Activated CD4-positive, alpha-beta T cell treated with anti-CD3 and anti-CD28 coated beads for 4 hours (primary cell): Measurements from ENCODE around the gene FASTKD2.

ENCODE experiments used
- DNase-seq, 2 donors: peaks; one replicate each; pipeline ENCODE4 v3.0.0-alpha.2; 2020

FASTKD2 gene

DNA sequence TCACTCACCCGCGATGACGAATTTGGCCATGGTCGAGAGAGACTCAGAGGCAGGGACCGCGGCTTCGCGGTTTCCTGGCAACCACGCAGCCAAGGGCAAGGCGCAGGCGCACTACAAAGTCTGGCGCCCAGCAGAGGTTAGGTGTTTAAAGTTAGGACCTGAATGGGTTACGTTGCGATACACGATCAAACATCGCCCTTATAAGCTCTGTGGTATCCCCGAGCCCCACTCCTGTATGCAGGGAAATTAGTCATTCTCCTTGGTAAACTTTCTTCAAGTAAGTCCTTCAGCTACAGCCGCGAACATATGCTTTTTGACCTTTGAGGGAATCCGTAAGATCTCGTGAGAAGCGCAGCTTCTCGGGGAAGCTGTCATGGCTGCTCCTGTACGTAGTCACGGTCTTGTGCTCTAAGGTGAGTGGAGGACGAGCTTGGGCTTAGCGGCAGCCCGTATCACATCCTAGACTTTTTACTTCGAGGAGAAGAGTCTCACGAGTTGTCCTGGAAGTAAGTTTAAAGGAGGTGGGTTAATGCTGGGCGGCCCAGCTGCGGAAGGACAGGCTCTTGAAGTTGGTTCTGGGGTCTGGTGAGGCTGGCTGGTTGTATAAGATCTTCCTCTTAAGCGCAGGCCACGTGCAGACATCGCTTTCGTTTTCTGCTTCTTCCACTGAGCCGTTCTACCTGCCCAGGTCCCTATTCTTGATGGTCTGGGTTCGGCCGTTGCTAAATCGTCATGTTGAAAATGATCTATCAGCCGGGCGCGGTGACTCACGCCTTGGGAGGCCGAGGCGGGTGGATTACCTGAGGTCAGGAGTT is at the start of gene FASTKD2, which contains the start of gene MDH1B:
Gene FASTKD2 (plus strand): TSS at position 365 of the 815 bp plus-strand sequence. CDS start 1,088 bp downstream, outside the sequence.
Gene MDH1B (minus strand): TSS at position 87 of the 815 bp plus-strand sequence. CDS start 57 bp downstream, at position 30.
- DNase-seq = peak; percentile 79 to 82

DNA sequence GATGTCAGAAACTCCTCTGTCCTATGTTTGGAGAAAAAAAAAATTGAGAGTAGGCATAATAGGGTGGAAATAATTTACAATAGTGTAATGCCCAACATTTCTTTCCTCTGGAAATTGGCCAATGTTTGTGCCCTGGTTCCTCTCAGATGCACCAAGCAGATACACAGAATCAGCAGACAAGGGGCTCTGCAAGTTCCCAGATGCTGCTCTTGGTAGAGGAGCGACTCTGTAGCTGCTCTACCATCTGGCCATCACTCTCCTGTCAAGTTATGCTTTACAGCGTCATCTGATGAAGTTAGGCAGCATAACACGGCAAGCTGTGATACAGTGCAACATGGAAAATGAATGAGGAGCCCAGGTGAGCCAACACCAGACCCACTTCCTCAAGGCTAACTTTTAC is 48.8 kb upstream of the FASTKD2 start:
- no peak for DNase-seq

DNA sequence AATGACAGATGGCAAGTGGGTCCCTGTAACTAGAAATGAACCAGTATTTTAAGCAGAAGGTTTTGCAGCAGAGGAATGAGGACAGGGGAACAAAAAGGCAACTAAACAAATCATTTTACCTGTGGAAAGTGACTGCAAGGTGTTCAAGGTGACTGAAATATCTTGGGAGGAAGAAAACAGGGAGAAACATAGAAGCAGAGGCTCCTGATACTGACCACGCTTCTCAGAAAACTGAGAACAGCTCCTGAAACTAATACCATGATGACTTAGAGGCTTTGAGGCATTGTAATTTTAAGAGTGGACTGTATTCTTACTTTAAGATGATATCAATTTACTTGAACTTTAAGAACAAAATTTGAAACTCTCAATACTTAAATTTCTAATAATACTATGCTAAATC is 47.1 kb upstream of the FASTKD2 start, which contains the start of gene DYTN:
Gene DYTN (minus strand): TSS at position 101 of the 400 bp plus-strand sequence. CDS start 117 bp downstream, outside the sequence.
- DNase-seq = no peak

DNA sequence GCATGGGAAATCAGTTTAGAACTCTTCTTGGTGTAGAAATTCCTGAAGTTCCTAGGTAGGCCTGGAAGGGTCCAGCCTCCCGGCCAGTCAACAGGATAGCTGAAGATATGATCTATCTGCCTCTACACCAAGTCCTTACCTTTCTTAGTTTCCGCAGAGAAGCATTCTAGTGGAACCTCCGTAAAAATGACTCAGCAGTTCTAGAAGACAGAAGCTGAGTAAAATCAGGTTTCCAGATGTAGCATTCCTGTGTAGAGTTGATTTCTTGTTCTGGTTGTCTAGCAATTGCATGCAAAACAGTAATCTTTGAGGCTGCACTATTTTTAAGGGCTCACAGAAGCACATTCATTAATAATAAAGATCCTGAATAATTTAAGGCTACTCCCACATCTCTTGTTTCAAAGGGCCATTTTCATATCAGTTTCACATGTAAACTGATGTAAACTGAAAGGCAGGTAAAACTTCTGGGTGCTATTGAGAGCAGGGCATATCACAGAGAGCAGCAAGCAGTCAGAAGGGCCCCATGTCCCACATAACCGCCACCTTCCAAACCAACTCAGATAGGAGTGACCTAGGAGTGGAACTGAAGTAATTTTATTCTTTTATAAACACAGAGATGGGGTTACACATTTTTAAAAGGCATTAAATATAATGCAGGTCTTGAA is 44.0 kb upstream of the FASTKD2 start:
- DNase-seq = no peak

DNA sequence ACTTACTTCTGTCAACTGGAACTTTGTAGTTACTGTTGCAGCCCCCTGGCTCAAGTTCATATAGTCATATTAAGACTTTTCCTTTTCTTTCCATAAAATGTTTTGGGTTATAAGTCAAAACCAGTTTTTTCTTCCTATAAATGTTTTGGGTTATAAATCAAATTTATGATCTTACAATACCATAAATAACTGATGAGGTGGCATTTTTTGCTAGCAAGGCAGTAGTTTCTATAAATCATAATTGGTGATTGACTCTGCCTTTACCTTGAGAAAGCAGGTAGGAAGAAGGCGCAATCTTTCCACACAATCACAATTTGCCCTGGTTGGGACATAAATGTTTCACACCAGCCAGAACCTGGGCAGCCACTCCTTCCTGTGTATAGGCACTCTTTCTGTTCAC is 42.1 kb upstream of the FASTKD2 start:
- no peak for DNase-seq

DNA sequence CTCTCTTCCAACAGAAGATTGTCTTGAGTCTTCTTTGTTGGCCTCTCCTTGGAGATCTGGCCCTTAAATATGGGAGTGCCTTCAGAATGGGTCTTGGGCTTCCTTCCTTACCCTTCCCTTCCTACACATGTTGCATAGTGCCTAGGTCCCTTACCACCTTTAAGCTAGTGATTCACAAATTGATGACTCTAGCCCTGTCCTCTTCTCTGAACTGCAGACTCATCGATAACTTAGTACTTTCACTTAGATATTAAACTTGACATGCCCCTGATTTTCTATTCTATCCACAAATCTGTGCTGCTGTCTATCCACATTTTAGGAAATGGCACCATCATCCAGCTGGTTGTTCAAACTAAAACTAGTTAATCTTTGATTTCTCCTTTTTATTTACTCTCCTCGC is 38.1 kb upstream of the FASTKD2 start:
- no peak for DNase-seq

- DNase-seq = no peak
These were observed 36.9 kb upstream of the FASTKD2 start for GRCh38 chr2:206728277-206729199.

DNA sequence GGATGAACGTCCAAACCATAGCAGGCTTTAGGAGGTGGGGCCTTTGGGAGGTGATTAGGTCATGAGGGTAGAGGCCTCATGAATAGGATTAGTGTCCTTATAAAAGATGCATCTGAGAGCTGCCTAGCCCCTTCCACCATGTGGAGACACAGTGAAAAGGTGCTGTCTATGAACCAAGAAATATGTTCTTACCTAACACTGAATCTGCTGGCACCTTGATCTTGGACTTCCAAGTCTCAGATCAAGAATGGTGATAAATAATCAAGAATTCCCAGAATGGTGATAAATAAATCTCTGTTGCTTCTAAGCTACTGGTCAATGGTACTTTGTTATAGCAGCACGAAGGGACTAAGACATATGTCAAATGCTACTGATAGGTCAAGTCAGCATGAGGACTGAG is 32.1 kb upstream of the FASTKD2 start:
- DNase-seq = no peak

DNA sequence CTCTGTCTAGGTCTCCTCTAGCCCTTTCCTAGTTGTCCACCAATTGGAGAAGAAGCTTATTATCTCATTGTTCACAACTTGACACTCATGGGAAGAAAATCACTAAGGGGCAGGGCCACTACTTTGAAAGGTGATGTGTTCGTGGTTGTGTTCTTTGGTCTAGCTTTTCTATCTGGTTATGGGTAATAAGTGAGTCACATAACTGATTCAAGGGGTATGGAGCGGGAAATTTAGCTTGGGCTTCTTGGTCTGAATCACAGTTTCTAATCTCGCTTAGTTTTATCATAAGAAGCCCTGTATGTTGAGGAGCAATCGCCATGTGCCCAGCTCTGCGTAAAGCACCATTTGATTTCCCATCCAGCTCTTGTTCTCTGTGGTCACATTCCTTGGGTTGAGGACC is 28.5 kb upstream of the FASTKD2 start:
- no peak for DNase-seq

GRCh38 chr2:206739271-206739670 is 26.1 kb upstream of the FASTKD2 start:
- DNase-seq = no peak

DNA sequence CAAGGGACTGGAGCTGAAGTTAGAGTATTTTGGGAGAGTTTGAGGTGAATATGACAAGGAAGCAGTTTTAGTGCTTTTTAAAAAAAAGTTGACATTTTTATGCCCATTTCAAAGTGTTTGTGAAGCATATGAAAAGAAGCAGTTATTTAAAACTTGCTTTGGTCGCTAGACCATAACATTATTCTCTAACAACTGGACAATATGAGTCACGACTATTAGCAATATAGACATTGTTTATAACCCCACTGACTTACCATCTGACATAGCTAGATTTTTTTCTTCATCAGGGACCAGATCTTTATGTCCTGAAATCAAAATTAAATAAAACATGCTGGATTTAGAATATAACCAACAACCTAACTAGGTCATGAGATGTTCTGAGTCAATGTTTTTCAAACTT is 24.6 kb upstream of the FASTKD2 start:
- no peak for DNase-seq

DNA sequence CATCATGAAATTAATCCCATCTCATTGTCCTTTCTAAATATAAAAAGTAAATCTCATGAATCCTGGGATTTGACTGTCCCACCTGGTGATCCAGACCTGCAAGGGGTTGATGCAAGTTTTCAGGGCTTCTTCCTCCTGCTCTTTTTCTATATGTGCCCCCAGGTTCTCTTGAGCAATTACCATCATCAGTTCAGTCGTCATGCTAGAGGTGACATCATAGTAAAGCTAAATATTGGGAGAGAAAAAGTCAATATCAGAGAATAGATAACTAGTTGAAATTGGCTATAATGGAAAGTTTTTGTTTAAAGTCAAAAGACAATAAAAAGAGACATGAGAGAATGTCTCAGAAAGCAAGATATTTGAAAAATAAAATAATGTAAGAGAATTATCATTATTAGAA is 8.6 kb upstream of the FASTKD2 start:
- no peak for DNase-seq

DNA sequence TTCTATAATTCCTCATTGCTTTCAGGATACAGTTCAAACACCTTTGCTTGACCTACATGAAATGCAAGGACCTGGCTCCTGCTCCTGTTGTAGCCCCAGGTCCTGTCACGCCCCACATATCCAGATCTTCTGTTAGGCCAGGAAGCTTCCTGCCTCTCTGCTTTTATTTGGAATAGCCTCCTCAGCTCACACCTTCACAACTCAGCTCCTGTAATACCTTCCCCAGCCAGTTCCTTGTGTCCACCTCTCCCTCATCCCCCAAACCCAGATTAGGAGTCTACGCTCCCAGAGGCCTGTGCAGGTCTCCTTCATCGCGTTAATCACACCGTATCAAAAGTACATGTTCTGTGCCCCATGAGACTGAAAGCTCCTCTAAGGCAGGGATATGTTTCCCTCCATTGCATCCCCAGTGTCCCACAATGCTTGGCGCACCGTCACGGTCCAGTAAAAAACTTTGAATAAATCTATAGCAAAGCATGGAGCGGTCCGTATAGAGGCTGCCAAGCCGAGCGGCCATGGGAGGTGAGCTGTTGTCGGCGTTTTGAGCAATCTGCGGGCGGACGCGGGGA is 649 bp upstream of the FASTKD2 start:
- no peak for DNase-seq

GRCh38 chr2:206766057-206766930 is 888 bp downstream of the FASTKD2 start:
- DNase-seq = no peak

DNA sequence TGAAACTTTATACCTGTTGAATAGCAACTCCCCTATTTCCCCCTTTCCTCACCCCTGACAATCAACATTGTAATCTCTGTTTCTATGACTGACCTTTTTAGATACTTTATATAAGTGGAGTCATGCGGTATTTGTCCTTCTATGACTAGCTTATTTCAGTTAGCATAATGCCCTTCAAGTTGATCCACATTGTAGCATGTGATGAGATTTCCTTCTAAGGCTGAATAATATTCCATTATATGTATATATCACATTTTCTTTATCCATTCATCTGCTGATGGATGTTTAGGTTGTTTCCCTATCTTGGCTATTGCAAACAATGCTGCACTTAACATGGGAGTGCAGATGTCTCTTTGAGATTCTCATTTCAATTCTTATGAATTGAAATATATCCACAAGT is 9.5 kb downstream of the FASTKD2 start:
- no peak for DNase-seq

GRCh38 chr2:206776432-206776831 is 11.0 kb downstream of the FASTKD2 start:
- no peak for DNase-seq

DNA sequence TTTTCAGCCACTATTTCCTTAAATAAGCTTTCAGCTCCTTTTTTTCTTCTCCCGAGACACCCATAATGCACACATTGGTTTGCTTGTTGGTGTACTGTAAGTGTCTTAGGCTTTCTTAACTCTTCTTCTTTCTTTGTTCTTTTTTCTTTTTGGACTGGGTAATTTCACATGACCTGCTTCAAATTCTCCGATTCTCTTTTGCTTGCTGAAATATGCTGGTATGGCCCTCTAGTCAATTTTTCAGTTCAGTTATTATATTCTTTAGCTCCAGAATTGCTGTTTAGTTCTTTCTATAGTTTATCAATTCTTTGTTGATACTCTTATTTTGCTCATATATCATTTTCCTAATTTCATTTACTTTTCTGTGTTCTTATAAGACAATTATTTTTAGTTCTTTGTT is 15.3 kb downstream of the FASTKD2 start:
- DNase-seq = no peak

GRCh38 chr2:206783718-206784117 is 18.3 kb downstream of the FASTKD2 start:
- DNase-seq = no peak

GRCh38 chr2:206784559-206785353 is 19.4 kb downstream of the FASTKD2 start:
- DNase-seq = no peak

DNA sequence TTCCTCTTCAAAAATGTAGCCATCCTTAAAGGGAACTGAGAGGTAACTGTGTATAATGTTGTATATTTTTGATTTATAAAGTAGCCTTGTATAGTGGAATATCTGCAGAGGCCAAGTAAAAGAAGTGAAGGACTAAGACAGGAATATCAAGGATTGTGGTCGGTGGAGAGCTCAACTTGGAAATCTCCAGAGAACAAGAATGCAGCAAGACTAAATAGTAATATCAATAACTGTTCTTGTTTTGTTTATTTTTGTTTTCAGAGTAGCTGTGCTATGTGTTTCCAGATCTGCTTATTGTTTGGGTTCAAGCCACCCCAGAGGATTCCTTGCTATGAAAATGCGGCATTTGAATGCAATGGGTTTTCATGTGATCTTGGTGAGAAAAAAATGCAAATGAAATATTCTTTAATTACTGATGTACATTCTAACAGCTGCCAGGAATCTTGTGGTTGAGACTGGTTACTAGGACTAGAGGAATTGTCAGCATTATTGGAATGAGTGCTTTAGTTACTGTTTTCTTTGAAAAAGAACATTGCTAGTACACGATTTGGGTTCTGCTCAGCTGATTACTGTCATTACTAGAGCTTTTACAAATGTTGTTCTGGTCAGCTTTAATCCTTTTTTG is 25.0 kb downstream of the FASTKD2 start:
- no peak for DNase-seq
